Measurements from ENCODE around the gene GNG13.

GNG13 gene

DNA sequence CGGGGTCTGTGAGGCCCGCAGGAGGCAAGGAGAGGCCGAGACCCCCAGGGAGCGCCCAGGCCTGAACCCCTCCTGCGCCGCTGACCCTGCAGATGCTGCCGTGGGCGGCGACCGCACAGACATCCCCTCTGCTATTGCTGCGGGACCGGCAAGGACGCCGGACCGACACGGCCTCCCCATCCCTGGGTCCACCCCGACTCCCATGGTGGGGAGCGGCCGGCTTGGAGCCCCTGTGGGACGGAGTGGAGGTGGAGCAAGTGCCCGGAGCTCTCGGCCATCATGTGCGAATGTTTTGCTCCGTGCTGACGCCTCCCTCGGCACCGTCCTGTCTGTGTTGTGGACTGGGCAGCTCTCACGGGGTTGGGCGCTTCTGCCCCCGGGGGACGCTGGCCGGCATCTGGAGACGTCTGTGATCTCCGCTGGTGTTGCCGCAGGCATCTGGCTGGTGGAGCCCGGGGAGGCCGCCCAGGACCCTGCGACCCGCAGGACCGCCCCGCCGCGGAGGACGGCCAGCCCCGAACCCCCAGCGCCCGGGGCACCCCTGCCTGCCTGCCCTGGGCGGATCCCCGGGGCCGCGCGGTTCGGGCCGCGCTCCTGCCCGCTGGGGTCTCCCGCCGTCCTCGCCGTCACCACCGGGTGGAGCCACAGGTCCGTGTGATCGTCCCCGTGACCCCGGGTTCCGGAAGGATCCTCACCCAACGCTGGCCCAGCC, 12.8 kb upstream of the GNG13 start:
- peak; percentile 29 to 51 for DNase-seq

DNA sequence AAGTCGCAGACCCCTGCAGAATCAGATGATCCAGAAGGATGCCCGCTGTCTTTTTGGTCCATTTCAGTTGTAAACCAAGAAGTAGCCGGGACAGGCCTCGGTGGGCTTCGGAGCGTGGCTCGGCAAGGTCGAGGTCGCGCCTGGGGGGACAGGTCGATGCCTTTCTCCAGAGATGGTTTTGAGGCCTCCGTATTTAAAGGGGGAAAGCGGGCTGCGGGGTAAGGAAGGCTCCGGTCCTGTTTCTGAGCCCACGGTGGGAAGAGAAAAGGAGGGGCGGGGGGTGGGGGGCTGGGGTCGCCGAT, 7.5 kb upstream of the GNG13 start:
- DNase-seq, result no peak

DNA sequence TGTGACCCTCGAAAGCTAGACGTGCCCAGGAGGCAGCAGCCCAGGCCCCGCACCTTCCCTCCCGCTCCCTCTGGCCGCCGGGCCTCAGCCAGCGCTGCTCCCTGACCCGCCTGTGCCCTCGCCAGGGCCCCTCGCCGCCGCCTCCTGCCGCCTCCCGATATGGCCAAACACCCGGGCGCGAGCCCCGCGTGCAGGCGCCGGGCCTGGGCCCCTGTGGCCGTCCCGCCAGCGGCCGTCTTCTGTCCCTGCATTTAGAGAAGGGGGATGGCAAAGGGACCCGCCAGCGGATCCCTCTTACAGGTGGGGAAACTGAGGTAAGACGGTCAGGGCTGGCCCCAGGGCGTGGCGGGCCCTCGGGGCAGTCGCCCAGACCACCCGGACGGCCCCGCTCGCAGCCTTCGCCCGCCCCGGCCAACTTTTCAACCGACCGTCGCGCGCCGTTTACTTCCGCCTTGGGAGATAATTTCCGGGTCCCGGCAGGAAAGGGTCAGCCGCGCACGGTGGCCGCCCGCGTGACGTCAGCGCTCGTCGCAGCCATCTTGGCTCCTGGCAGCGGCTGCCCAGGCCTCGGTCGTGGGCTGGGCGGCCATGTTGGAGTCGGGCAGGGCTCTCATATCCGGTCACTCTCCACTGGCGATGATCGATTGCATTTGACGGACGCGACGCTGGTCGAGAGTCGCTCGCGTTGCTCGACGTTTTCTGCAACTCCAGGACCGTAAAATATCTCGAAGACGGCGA, 7.0 kb upstream of the GNG13 start:
- DNase-seq, result peak; percentile 92 to 96

- DNase-seq, result no peak
Observed at GRCh38 chr16:805474-805873, 4.9 kb upstream of the GNG13 start.

DNA sequence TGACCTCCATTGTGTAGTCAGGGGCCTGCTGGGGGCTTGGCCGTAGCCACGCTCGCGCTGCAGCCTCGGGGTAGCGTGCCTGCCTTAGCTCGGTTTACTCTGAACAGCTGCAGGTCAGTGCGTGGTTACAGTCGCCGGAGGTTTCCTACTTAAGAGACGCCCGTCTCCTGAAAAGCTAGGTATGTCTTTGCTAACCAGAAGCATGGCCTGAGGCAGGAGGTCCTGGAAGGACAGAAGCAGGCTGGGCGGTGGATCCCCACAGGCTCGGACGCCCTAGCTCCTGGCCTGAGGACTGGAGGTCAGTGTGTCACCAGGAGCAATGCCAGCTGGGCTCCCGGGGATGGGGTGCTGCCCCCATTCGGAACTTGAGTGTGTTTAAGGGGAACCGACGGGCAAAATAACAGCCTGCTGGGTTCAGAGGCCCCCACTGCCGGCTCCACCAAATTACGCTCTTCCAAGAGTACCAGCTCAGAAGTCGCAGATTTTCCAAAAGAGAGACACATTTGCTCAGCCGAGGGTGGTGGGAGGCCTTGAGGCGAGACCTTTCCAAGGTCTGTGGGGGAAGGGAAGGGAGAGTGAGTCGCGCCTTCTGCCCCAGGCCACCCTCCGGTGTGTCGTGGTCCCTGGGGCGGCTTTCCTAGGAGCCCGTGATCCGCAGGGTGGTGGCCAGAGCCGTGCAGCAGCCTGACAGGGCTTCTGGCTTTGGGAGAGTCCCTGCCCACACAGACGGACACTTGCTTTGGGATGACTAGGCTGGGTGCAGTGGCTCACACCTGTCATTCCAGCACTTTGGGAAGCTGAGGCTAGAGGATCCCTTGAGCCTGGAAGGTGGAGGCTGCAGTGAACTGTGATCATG, 3.9 kb upstream of the GNG13 start:
- DNase-seq, result no peak

GRCh38 chr16:803754-804080, 3.2 kb upstream of the GNG13 start:
- DNase-seq, result no peak

DNA sequence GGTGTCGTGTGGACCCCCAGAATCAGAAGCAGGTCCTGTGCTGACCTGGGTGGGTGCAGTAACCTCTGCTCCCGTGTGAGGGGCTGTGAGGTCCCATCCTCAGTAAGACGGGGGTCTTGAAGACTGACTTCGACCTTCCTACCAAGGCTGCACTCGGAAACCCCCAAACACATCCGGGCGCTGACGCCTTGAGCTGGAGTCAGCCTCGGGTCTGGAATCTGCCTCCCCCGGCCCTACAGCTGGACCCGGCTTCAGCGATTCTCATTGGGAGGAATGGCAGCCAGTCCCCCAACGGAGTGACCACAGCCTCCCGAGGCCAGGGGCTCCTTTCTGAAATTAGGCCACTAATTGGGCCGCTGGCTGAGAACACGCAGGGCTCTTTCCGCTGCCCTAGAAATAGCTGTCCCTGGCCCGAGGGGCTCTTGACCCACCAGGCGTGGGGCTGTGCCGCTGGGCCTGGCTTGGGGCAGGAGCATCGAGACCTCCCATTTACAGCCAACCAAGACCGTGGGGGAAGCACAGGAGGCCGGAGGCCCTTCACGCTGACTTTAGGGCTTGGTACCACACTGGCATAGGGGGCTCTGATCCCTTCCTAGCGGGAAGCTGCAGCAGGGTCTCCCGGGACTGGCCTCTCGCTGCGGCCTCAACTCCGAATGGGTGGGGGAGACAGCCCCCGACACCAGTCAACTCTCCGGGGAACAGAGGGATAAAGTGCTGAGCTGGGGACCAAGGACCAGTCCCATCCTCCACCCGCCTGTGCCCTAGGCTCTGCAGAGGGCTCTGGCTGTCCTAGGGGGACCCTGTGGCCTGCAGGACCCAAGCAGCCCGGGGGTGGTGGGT, 2.6 kb upstream of the GNG13 start:
- no peak for DNase-seq

GRCh38 chr16:802461-802860, 1.9 kb upstream of the GNG13 start:
- DNase-seq, result no peak

- DNase-seq, result no peak
Observed at GRCh38 chr16:801584-802363, 1.2 kb upstream of the GNG13 start.

GRCh38 chr16:800834-801511, 439 bp upstream of the GNG13 start:
- DNase-seq, result no peak

DNA sequence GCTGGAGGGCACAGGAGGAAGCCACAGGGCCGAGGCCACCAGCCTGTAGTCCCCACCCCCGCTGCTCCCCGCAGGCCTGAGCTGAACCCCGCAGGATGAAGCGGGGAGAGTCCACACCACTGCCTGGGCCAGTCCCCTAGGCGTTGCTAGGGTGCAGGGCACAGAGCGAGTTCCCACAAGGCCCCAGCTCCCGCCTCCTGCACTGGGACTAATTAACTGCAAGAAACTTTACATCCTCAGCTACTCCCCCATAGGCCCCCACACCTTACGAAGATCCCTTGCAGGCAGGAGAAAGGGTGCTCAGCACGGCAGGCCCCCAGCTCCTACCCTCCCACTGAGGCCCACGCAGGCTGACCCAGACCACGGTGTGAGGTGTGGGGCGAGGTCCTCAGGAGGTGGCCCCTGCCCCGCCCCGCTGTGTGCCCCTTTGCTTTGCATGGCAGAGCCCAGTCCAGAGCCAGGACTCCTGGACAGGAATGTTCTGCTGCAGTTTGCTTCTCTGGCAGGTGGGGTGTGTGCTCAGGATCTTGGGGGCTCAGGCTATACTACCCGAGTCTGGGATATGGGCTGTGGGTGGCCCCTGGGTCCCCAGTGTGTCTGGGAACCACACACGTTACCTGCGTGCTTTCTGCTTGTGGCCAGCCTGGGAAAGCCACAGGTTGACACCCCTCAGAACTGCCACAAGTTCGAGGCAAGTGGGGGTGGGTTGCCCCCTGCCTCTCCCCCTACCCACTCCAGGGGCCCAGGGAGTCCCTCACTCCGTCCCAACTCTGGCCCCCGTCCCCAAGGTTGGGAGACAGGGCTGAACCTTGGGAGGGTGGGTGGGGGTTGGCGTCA, 1.2 kb downstream of the GNG13 start:
- no peak for DNase-seq

DNA sequence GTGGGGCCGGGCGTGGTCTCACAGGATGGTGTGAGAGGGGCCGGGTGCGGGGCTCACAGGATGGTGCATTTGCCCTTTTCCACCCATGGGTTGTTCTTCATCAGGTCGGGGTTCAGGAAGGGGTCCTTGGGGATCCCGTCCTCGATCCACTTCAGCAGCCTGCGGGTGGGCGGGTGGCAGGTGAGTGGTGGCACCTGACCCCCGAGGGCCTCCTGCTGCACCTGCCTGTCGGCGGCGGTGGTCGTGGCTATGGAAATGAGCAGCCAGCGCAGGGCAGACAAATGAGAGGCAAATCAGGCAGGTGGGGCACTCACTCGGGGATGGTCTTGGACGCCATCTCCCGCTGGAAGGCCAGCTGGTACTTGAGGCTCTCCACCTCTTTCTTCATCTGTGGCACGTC, 1.9 kb downstream of the GNG13 start:
- DNase-seq, result no peak

GRCh38 chr16:797686-798085, 2.8 kb downstream of the GNG13 start:
- no peak for DNase-seq

DNA sequence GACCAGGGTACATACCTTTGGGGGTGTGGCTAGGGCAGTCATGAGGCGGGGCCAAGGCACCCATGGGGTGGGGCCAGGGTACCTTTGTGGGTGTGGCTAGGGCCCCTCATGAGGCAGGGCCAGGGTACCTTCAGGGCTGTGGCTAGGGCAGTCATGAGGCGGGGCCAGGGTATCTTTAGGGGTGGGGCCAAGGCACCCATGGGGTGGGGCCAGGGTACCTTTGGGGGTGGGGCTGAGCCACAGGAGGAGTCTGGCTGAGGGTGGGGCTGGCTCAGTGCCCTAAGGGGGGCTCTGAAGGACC, 3.5 kb downstream of the GNG13 start:
- no peak for DNase-seq

DNA sequence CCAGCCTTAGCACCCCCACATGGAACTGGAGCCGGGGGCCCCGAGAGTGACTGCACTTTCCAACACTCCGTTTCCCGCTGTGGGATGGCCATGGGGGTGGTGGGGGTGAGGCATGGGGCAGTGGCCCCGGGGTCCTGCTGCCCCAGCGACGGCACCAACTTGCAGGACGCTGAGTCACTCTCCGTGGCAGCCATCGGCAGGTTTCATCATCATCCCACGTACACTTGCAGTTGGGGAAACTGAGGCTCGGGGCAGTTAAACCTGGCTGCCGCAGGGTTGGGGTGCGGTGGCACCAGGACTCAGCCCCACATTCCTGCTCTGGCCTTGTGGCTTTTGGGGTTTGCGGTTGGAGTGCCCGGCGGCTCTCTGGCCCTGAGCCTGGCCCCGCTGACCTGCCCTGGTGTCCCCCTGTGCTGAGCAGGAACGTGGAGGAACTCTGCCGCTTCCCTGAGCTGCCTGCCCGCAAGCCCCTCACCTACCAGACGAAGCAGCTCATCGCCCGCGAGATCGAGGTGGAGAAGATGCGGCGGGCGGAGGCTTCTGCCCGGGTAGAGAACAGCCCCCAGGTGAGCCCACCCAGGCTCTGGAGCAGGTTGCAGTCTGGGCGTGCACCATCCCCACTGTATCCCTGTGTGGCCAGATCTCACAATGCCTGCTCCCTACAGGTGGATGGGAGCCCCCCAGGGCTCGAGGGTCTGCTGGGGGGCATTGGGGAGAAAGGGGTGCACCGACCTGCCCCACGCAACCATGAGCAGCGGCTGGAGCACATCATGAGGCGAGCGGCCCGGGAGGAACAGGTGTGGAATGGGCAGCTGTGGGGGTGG, 4.0 kb downstream of the GNG13 start:
- DNase-seq, result no peak

DNA sequence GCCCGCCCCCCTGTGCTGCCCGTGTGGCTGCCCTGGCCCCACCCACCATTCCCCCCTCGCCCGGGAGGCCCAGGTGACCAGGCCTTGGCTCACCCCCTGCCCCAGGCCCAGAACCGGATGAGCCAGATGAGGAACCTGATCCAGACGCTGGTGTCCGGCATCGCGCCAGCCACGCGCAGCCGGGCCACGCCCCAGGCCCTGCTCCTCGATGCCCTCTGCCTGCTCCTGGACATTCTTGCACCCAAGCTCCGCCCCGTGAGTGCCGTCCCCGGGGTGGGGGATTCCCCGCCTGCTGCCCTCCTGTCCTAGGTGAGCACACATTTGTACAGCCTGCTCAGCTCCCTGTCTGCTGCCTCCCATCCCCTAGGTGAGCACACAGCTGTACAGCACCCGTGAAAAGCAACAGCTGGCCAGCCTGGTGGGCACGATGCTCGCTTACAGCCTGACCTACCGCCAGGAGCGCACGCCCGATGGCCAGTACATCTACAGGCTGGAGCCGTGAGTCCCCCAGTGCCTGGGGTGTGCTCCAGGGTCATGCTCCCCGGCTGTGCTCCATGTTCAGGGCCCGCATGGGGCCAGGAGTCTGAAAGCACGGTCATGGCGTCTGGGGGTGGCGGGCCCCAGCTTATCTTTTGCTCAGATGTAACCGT, 4.8 kb downstream of the GNG13 start:
- no peak for DNase-seq

GRCh38 chr16:794853-795466, 5.6 kb downstream of the GNG13 start:
- no peak for DNase-seq

GRCh38 chr16:794091-794822, 6.3 kb downstream of the GNG13 start:
- no peak for DNase-seq
